G401 (cell line): ENCODE results near the gene RRM1. TPM values are rescaled to one million over a fixed set of nuclear protein-coding genes. Genes with fewer than 3 reads are reported as not detected.
"Not testable (repeated sequence)": the region's sequence is repeated elsewhere in the genome, so short reads cannot be mapped to it uniquely, and the experiment has no call there.

Experiments used
- DNase-seq: peaks from one replicate; pipeline ENCODE4 v3.0.0-alpha.2; 2015; ENCODE audit warnings: low spot score
- in situ Hi-C: cut with HindIII; loops from 2 replicates; pipeline ENCODE4 v1.10.0; 2016; ENCODE audit warnings: low sequenced_read_pairs, mixed read lengths
- total RNA-seq: library from RNA; depleted of rRNA; stranded (reverse); fragments of >200 nt; shearing (Covaris generic); gene quantifications from 2 replicates; pipeline ENCODE4 v1.2.3, GENCODE V29; 2014

RRM1 gene
- total RNA-seq, 1 experiment from 2014 or later = 165 TPM

GRCh38 chr11:4123218-4123617 lies 28.6 kb downstream of the RRM1 start:
- no peak for DNase-seq
- in situ Hi-C loops = no loop called here

GRCh38 chr11:4125141-4125540 lies 30.5 kb downstream of the RRM1 start:
- no peak for DNase-seq
- in situ Hi-C loops = no loop called here

- DNase-seq = no peak
- in situ Hi-C loops = no loop called here
Observed at GRCh38 chr11:4127357-4127756, 32.8 kb downstream of the RRM1 start.

- DNase-seq, in situ Hi-C loops: not testable (repeated sequence)
Observed at GRCh38 chr11:4130219-4130618, 35.6 kb downstream of the RRM1 start.

- in situ Hi-C loops = no loop called here
- DNase-seq = no peak
Observed at GRCh38 chr11:4134806-4135205, 40.2 kb downstream of the RRM1 start.

- no peak for DNase-seq
- in situ Hi-C loops = no loop called here
Observed at GRCh38 chr11:4138497-4138896, 43.9 kb downstream of the RRM1 start.

GRCh38 chr11:4140067-4140636 lies 45.6 kb downstream of the RRM1 start:
- DNase-seq = no peak

GRCh38 chr11:4146070-4146771 lies 51.6 kb downstream of the RRM1 start:
- in situ Hi-C loops = no loop called here
- no peak for DNase-seq

More at GRCh38 chr11:4140067-4140636, 45.6 kb downstream of the RRM1 start:
- in situ Hi-C loops = no loop called here

GRCh38 chr11:4146772-4147098 lies 52.1 kb downstream of the RRM1 start:
- peak; percentile 6 for DNase-seq
- in situ Hi-C loops = no loop called here

GRCh38 chr11:4154503-4154902 lies 59.9 kb downstream of the RRM1 start:
- in situ Hi-C loops = no loop called here
- no peak for DNase-seq

- in situ Hi-C loops = no loop called here
- peak; percentile 94 for DNase-seq
Observed at GRCh38 chr11:4156571-4156970, 62.0 kb downstream of the RRM1 start.

GRCh38 chr11:4158818-4159217 lies 64.2 kb downstream of the RRM1 start:
- in situ Hi-C loops = not testable (repeated sequence)

GRCh38 chr11:4161305-4161704 lies 66.7 kb downstream of the RRM1 start:
- in situ Hi-C loops = no loop called here
- no peak for DNase-seq

More at GRCh38 chr11:4158818-4159217, 64.2 kb downstream of the RRM1 start:
- DNase-seq = not testable (repeated sequence)

GRCh38 chr11:4164884-4165590 lies 70.4 kb downstream of the RRM1 start:
- DNase-seq = no peak
- in situ Hi-C loops = no loop called here

- in situ Hi-C loops = no loop called here
- no peak for DNase-seq
Observed at GRCh38 chr11:4167292-4167691, 72.7 kb downstream of the RRM1 start.

GRCh38 chr11:4167758-4168157 lies 73.2 kb downstream of the RRM1 start:
- DNase-seq = no peak
- in situ Hi-C loops = no loop called here

GRCh38 chr11:4175620-4176350 lies 81.2 kb downstream of the RRM1 start:
- DNase-seq, in situ Hi-C loops: not testable (repeated sequence)

- no peak for DNase-seq
- in situ Hi-C loops = no loop called here
Observed at GRCh38 chr11:4178813-4179662, 84.4 kb downstream of the RRM1 start.
